Loucy (cell line): ENCODE results near the gene PRKACA.

ENCODE experiments used
- EZH2phosphoT487 ChIP-seq: fragments of 200-600 bp; IDR thresholded peaks from 2 replicates; pipeline ENCODE4 v1.6.1; 2018; ENCODE audit warnings: antibody characterized with exemption, mild to moderate bottlenecking, moderate library complexity, borderline replicate concordance
- TF ChIP-seq, protein P1 (sequence below): fragments of 200-600 bp; sonication (generic); conservative IDR thresholded peaks from 2 replicates; pipeline ENCODE4 v1.5.1; 2014; ENCODE audit warnings: mild to moderate bottlenecking, antibody characterized with exemption, low read length

DNA sequence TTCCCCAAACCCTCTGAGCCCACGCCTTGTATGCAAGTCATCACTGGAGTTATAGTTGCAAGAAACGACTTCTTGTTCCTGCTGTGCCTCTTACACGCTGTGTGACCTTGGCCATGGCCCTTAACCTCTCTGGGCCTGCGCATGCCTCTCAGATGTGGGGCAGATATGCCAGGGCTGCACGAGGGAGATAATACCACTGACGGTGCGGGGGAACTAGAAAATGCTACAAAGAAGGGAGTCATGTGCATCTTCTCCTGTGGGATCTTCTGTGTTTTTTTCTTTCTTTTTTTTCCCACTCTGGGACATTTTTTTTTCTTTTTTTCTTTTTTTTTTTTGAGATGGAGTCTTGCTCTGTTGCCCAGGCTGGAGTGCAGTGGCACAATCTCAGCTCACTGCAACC is 22.7 kb downstream of the PRKACA start:
- TF ChIP-seq, protein P1, sequence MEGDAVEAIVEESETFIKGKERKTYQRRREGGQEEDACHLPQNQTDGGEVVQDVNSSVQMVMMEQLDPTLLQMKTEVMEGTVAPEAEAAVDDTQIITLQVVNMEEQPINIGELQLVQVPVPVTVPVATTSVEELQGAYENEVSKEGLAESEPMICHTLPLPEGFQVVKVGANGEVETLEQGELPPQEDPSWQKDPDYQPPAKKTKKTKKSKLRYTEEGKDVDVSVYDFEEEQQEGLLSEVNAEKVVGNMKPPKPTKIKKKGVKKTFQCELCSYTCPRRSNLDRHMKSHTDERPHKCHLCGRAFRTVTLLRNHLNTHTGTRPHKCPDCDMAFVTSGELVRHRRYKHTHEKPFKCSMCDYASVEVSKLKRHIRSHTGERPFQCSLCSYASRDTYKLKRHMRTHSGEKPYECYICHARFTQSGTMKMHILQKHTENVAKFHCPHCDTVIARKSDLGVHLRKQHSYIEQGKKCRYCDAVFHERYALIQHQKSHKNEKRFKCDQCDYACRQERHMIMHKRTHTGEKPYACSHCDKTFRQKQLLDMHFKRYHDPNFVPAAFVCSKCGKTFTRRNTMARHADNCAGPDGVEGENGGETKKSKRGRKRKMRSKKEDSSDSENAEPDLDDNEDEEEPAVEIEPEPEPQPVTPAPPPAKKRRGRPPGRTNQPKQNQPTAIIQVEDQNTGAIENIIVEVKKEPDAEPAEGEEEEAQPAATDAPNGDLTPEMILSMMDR = no peak
- TF ChIP-seq EZH2phosphoT487 = no peak
